B cell (primary cell): Measurements from ENCODE around the gene RAB22A. TPM values are rescaled to one million over a fixed set of nuclear protein-coding genes. Genes with fewer than 3 reads are reported as not detected.

Experiments used
- ATAC-seq: fragments of 200-7000 bp; cut with Tn5 transposase; one replicate; pipeline ENCODE4 v1.10.0; 2021; ENCODE audit warnings: low read depth, mild to moderate bottlenecking, moderate number of reproducible peaks, moderate library complexity
- CTCF ChIA-PET: fragments of 350-600 bp; sonication (Branson Sonifier 250); formaldehyde crosslinking; loops from one replicate; lab custom pipeline; 2021; ENCODE audit warnings: antibody characterized with exemption, inconsistent platforms; lab: Charles Lee
- POLR2A ChIA-PET: fragments of 350-600 bp; sonication (Branson Sonifier 250); formaldehyde crosslinking; loops from one replicate; lab custom pipeline; 2021; ENCODE audit warnings: antibody characterized with exemption; lab: Charles Lee
- DNase-seq: peaks from one replicate; pipeline ENCODE4 v3.0.0; 2013
- H2AFZ ChIP-seq: 2 replicates; pipeline ENCODE4 v1.6.1; 2012; ENCODE audit warnings: mild to moderate bottlenecking, low read depth, low read length; ENCODE audit not compliant: insufficient read depth, poor library complexity, severe bottlenecking
- H3K27ac ChIP-seq, 2 donors: 1 replicate in 1 of 2; 2 replicates in 1 of 2; pipeline ENCODE4 v1.5.1; 2012 to 2013; ENCODE audit warnings: low read length in 2 of 2, mild to moderate bottlenecking in 2 of 2, moderate library complexity in 1 of 2
- H3K27me3 ChIP-seq, 4 experiments: fragments of 200-600 bp in 1 of 4; sonication (generic) in 1 of 4; replicated peaks in 1 of 4; 1 replicate in 2 of 4; 2 replicates in 2 of 4; pipeline versions ENCODE4 v1.6.1 to v1.7.0; 2013 to 2016; ENCODE audit warnings: low read length in 3 of 4, mild to moderate bottlenecking in 2 of 4, mixed read lengths in 1 of 4, moderate library complexity in 1 of 4; ENCODE audit not compliant: insufficient read depth in 4 of 4, control insufficient read depth in 3 of 4; ENCODE audit errors: control extremely low read depth in 1 of 4
- H3K36me3 ChIP-seq, 2 experiments: replicated peaks in 1 of 2; 1 replicate in 1 of 2; 2 replicates in 1 of 2; pipeline versions ENCODE4 v1.6.1 to v1.7.1; 2013; ENCODE audit warnings: low read length in 1 of 2; ENCODE audit not compliant: insufficient read depth in 2 of 2, control insufficient read depth in 1 of 2; ENCODE audit errors: control extremely low read depth in 1 of 2, extremely low read depth in 1 of 2
- H3K4me1 ChIP-seq, 2 donors: fragments of 200-600 bp in 1 of 2; sonication (generic) in 1 of 2; 1 replicate in 1 of 2; 2 replicates in 1 of 2; pipeline versions ENCODE4 v1.5.1 to v1.6.1; 2013 to 2017; ENCODE audit warnings: low read length in 2 of 2; ENCODE audit not compliant: control insufficient read depth in 2 of 2, insufficient read depth in 2 of 2
- H3K4me2 ChIP-seq: replicated peaks from 2 replicates; pipeline ENCODE3; 2012; ENCODE audit warnings: mild to moderate bottlenecking, low read depth, low read length; ENCODE audit not compliant: poor library complexity, severe bottlenecking
- H3K4me3 ChIP-seq, 5 experiments: fragments of 200-600 bp in 1 of 5; sonication (generic) in 1 of 5; 1 replicate in 3 of 5; 2 replicates in 2 of 5; pipeline versions ENCODE4 v1.5.1 to v1.7.0; 2011 to 2016; ENCODE audit warnings: low read length in 4 of 5, mild to moderate bottlenecking in 4 of 5, low read depth in 2 of 5, control low read depth in 1 of 5, moderate library complexity in 1 of 5; ENCODE audit not compliant: insufficient read depth in 1 of 5; ENCODE audit errors: control extremely low read depth in 1 of 5, extremely low read depth in 1 of 5
- H3K79me2 ChIP-seq: fragments of 200-600 bp; sonication (generic); one replicate; pipeline ENCODE4 v1.6.0; 2016; ENCODE audit warnings: low read length; ENCODE audit not compliant: control insufficient read depth, insufficient read depth
- H3K9ac ChIP-seq: fragments of 200-600 bp; sonication (generic); 2 replicates; pipeline ENCODE4 v1.6.1; 2017; ENCODE audit warnings: mild to moderate bottlenecking, low read length, moderate library complexity
- H3K9me3 ChIP-seq, 3 donors: one replicate each; pipeline versions ENCODE4 v1.6.1 to v1.7.1; 2013; ENCODE audit warnings: low read length in 2 of 3; ENCODE audit not compliant: control insufficient read depth in 2 of 3, insufficient read depth in 1 of 3; ENCODE audit errors: control extremely low read depth in 1 of 3
- H4K20me1 ChIP-seq: 2 replicates; pipeline ENCODE4 v1.6.0; 2012; ENCODE audit warnings: mild to moderate bottlenecking, low read length; ENCODE audit not compliant: insufficient read depth, control insufficient read depth, poor library complexity, severe bottlenecking
- H3K27ac Mint-ChIP-seq: one replicate; pipeline ENCODE4 v1.8.0; 2021; ENCODE audit warnings: mixed read lengths
- H3K27me3 Mint-ChIP-seq: one replicate; pipeline ENCODE4 v1.8.0; 2021; ENCODE audit warnings: mixed read lengths
- H3K4me1 Mint-ChIP-seq: one replicate; pipeline ENCODE4 v1.8.0; 2021; ENCODE audit warnings: mixed read lengths
- H3K4me3 Mint-ChIP-seq: one replicate; pipeline ENCODE4 v1.8.0; 2021; ENCODE audit warnings: mixed read lengths
- H3K9me3 Mint-ChIP-seq: one replicate; pipeline ENCODE4 v1.8.0; 2022; ENCODE audit warnings: mixed read lengths; ENCODE audit not compliant: insufficient read depth
- EZH2 ChIP-seq: IDR thresholded peaks from 2 replicates; pipeline ENCODE4 v1.6.1; 2012; ENCODE audit warnings: borderline replicate concordance, low read depth, mild to moderate bottlenecking, moderate library complexity, low read length; ENCODE audit not compliant: insufficient read depth, poor library complexity, severe bottlenecking
- WGBS: methylation state at CpG from one replicate; pipeline ENCODE4 v1.1.5; 2013; ENCODE audit warnings: missing lambda C conversion rate; ENCODE audit not compliant: insufficient coverage; 5-methylcytosine and 5-hydroxymethylcytosine counted together
- intact Hi-C: fragments of 100-400 bp; cut with micrococcal nuclease; formaldehyde crosslinking; loops from one replicate; pipeline ENCODE4 v1.10.0; 2022
- polyA plus RNA-seq: library from polyadenylated mRNA; depleted of rRNA; stranded (reverse); fragments of >200 nt; gene quantifications from 2 replicates; pipeline ENCODE4 v1.2.3, GENCODE V29; 2012
- total RNA-seq, 2 donors: library from RNA; stranded (reverse); fragments of 120-200 nt in 1 of 2; gene quantifications; 1 replicate in 1 of 2; 2 replicates in 1 of 2; pipeline versions ENCODE4 v1.2.3 to v1.2.4, GENCODE V29; 2013 to 2022
- TF ChIP-seq, protein P1 (sequence below): fragments of 200-600 bp; IDR thresholded peaks from one replicate; pipeline ENCODE4 v1.8.0; 2022; ENCODE audit warnings: antibody characterized with exemption, mild to moderate bottlenecking

Gene RAB22A
- total and polyA plus RNA-seq, 2 donors (not counting 1 experiment from before 2014, with no cell fraction given), result 7.5 to 21.1 TPM

DNA sequence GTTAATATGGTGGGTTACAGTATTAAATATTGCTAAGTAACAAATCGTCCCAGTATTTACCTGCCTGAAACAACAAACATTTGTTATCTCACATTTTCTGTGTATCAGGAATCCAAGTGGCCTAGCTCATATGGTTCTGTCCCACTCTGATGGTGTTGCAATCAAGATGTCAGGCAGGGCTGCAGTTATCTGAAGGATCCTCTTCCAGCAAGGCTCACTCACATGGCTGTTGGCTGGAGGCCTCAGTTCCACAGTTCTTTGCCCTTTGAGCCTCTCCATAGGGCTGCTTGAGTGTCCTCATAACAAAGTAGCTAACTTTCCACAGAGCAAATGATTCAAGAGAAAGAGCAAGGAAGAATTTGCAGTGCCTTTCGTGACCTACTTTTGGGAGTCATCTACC is 17.7 kb downstream of the RAB22A start:
- peaks cover 88% of the 10 kb centered on the region for H3K79me2 ChIP-seq
- peaks cover 34% of the 10 kb centered on the region for H3K4me1 Mint-ChIP-seq
- POLR2A ChIA-PET, result no interaction called here

DNA sequence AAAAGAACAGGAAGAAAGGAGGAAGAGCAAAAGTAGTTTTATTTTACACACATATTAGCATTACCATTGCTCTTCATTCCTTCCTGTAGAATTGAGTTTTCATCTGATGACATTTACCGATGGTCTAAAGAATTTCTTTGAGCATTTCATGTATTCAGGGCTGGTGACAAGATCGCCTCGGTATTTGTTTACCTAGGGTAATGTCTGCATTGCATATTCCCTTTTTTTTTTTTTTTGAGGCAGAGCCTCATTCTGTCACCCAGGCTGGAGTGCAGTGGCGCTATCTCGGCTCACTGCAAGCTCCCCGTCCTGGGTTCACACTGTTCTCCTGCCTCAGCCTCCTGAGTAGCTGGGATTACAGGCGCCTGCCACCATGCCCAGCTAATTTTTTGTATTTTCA is 19.3 kb downstream of the RAB22A start:
- Mint-ChIP-seq H3K27me3 (no peaks in the 10 kb centered on the region), H3K4me1 (peaks cover 34% of the 10 kb centered on the region), H3K4me3 (no peak overlapping the region), H3K9me3 (no peaks in the 10 kb centered on the region), H3K27ac (no peak overlapping the region)
- H4K20me1 ChIP-seq, result peaks cover 52% of the 10 kb centered on the region
- intact Hi-C loops, result no loop called here
- POLR2A ChIA-PET, result no interaction called here
- no peak overlapping the region for H3K27ac ChIP-seq
- DNase-seq (no peak), ATAC-seq (no peak)
- no peaks in the 10 kb centered on the region for H3K27me3 ChIP-seq
- H2AFZ ChIP-seq, result no peak overlapping the region
- H3K9ac ChIP-seq, result no peak overlapping the region
- TF ChIP-seq, protein P1, sequence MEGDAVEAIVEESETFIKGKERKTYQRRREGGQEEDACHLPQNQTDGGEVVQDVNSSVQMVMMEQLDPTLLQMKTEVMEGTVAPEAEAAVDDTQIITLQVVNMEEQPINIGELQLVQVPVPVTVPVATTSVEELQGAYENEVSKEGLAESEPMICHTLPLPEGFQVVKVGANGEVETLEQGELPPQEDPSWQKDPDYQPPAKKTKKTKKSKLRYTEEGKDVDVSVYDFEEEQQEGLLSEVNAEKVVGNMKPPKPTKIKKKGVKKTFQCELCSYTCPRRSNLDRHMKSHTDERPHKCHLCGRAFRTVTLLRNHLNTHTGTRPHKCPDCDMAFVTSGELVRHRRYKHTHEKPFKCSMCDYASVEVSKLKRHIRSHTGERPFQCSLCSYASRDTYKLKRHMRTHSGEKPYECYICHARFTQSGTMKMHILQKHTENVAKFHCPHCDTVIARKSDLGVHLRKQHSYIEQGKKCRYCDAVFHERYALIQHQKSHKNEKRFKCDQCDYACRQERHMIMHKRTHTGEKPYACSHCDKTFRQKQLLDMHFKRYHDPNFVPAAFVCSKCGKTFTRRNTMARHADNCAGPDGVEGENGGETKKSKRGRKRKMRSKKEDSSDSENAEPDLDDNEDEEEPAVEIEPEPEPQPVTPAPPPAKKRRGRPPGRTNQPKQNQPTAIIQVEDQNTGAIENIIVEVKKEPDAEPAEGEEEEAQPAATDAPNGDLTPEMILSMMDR, result no peak
- no peak for TF ChIP-seq EZH2
- WGBS, result 100% methylated on average over 5 of the region's 7 CpGs
- H3K4me2 ChIP-seq, result no peak overlapping the region
- CTCF ChIA-PET, result no interaction called here
- peaks cover 6 to 7% of the 10 kb centered on the region in 2 experiments for H3K36me3 ChIP-seq
- H3K9me3 ChIP-seq, result no peaks in the 10 kb centered on the region
- H3K79me2 ChIP-seq, result peaks cover 85% of the 10 kb centered on the region
- no peaks in the 10 kb centered on the region for H3K4me1 ChIP-seq
- H3K4me3 ChIP-seq, result no peak overlapping the region

More for the DNA sequence above, 17.7 kb downstream of the RAB22A start:
- Histone ChIP-seq H2AFZ (no peak overlapping the region), H3K36me3 (peaks cover 6 to 7% of the 10 kb centered on the region in 2 experiments), H3K27ac (no peak overlapping the region), H3K4me3 (no peak overlapping the region), H3K27me3 (no peaks in the 10 kb centered on the region), H3K4me1 (no peaks in the 10 kb centered on the region), H3K4me2 (no peak overlapping the region), H4K20me1 (peaks cover 62% of the 10 kb centered on the region), H3K9me3 (no peaks in the 10 kb centered on the region), H3K9ac (no peak overlapping the region)
- no peak for DNase-seq
- Mint-ChIP-seq H3K27me3 (no peaks in the 10 kb centered on the region), H3K27ac (no peak overlapping the region), H3K4me3 (no peak overlapping the region), H3K9me3 (no peaks in the 10 kb centered on the region)
- CTCF ChIA-PET, result no interaction called here
- no peak for ATAC-seq
- intact Hi-C loops, result no loop called here
- no CpG with 5 or more reads among the region's 2 CpGs for WGBS
- TF ChIP-seq, protein P1, result no peak
- no peak for TF ChIP-seq EZH2
